ENCODE results near the gene TTC32.
"Not testable (repeated sequence)": the region's sequence is repeated elsewhere in the genome, so short reads cannot be mapped to it uniquely, and the experiment has no call there.

TTC32 gene

GRCh38 chr2:19899985-19900930 lies 1.5 kb downstream of the TTC32 start:
- no peak for DNase-seq (ENCODE audit: low read depth)

GRCh38 chr2:19898592-19899329 lies 3.0 kb downstream of the TTC32 start:
- no peak for DNase-seq (ENCODE audit: low read depth)

GRCh38 chr2:19897623-19898245 lies 4.0 kb downstream of the TTC32 start:
- no peak for DNase-seq (ENCODE audit: low read depth)

GRCh38 chr2:19895535-19895934 lies 6.2 kb downstream of the TTC32 start:
- DNase-seq (ENCODE audit: low read depth), result no peak

- DNase-seq (ENCODE audit: low read depth), result no peak
Measured at GRCh38 chr2:19894134-19894792, 7.5 kb downstream of the TTC32 start.

GRCh38 chr2:19893520-19894133 lies 8.2 kb downstream of the TTC32 start:
- no peak for DNase-seq (ENCODE audit: low read depth)

GRCh38 chr2:19891971-19892370 lies 9.8 kb downstream of the TTC32 start:
- not testable (repeated sequence) for DNase-seq (ENCODE audit: low read depth)

- DNase-seq (ENCODE audit: low read depth), result no peak
Measured at GRCh38 chr2:19890104-19890503, 11.7 kb downstream of the TTC32 start.

- no peak for DNase-seq (ENCODE audit: low read depth)
Measured at GRCh38 chr2:19888831-19889230, 13.0 kb downstream of the TTC32 start.

GRCh38 chr2:19887510-19887909 lies 14.3 kb downstream of the TTC32 start:
- no peak for DNase-seq (ENCODE audit: low read depth)

- no peak for DNase-seq (ENCODE audit: low read depth)
Measured at GRCh38 chr2:19886261-19886660, 15.5 kb downstream of the TTC32 start.

GRCh38 chr2:19885791-19886190 lies 16.0 kb downstream of the TTC32 start:
- no peak for DNase-seq (ENCODE audit: low read depth)

GRCh38 chr2:19883971-19884720 lies 17.6 kb downstream of the TTC32 start:
- DNase-seq (ENCODE audit: low read depth), result no peak

GRCh38 chr2:19883486-19883885 lies 18.3 kb downstream of the TTC32 start:
- DNase-seq (ENCODE audit: low read depth), result no peak

- no peak for DNase-seq (ENCODE audit: low read depth)
Measured at GRCh38 chr2:19882286-19882685, 19.5 kb downstream of the TTC32 start.

- DNase-seq (ENCODE audit: low read depth), result no peak
Measured at GRCh38 chr2:19881908-19882265, 19.9 kb downstream of the TTC32 start.

GRCh38 chr2:19881221-19881907 lies 20.4 kb downstream of the TTC32 start:
- DNase-seq (ENCODE audit: low read depth), result no peak

- not testable (repeated sequence) for DNase-seq (ENCODE audit: low read depth)
Measured at GRCh38 chr2:19880191-19880590, 21.6 kb downstream of the TTC32 start.

- no peak for DNase-seq (ENCODE audit: low read depth)
Measured at GRCh38 chr2:19879120-19879519, 22.7 kb downstream of the TTC32 start.

GRCh38 chr2:19878268-19879046 lies 23.3 kb downstream of the TTC32 start:
- DNase-seq (ENCODE audit: low read depth), result no peak

Measured in stimulated activated CD8-positive, alpha-beta memory T cell treated with anti-CD3 and anti-CD28 coated beads, Interleukin-7, amount 100 ng/mL, for 24 hours (primary cell).